Activated T-cell treated with anti-CD3 and anti-CD28 coated beads, Interleukin-2, amount 50 U/mL, for 4 hours (primary cell): ENCODE results near the gene KRT12. TPM values are rescaled to one million over a fixed set of nuclear protein-coding genes. Genes with fewer than 3 reads are reported as not detected.

Experiments used
- ATAC-seq, 2 donors: fragments of 200-7000 bp; cut with Tn5 transposase; one replicate each; pipeline ENCODE4 v1.10.0; 2021
- DNase-seq: peaks from one replicate; pipeline ENCODE4 v3.0.0-alpha.2; 2020
- H3K27me3 Mint-ChIP-seq: one replicate; pipeline ENCODE4 v1.8.0; 2021; ENCODE audit warnings: low read depth, mixed read lengths
- H3K36me3 Mint-ChIP-seq: one replicate; pipeline ENCODE4 v1.8.0; 2022; ENCODE audit warnings: mixed read lengths; ENCODE audit not compliant: insufficient read depth
- H3K4me1 Mint-ChIP-seq: one replicate; pipeline ENCODE4 v1.8.0; 2021; ENCODE audit warnings: low read depth, mixed read lengths
- H3K4me3 Mint-ChIP-seq: one replicate; pipeline ENCODE4 v1.8.0; 2021; ENCODE audit warnings: mild to moderate bottlenecking, moderate library complexity, mixed read lengths
- H3K9me3 Mint-ChIP-seq: one replicate; pipeline ENCODE4 v1.8.0; 2021; ENCODE audit warnings: mixed read lengths
- total RNA-seq, 3 donors: library from RNA; stranded (reverse); gene quantifications; one replicate each; pipeline ENCODE4 v1.2.1, GENCODE V29; 2021

The KRT12 gene
- total RNA-seq, 3 donors from 2014 or later, result not detected

DNA sequence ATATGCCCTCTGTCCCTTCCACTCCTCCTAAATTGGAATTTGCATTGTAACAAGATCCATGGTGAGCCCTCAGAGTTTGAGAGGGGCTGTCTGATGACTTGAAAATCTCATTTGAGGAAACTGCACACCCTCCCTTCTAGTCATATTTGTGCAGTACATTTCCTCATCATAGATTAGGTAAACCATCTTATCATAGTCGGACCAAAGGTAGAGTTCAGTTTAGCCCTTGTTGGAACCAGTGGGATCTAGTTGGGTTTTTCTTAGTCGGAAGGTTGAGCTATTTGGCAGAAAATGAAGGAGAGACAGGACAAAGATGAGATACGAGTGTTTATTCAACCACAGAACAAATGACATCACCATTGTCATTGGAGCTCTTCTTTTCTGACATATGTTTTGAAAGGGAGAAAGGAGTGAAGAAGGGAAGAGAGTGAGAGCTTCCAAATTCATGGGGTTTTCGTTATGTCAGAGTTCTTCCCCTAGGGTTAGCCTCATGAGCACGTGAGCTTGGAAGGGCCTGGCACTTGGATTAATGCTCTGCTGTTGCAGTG lies 33.9 kb upstream of the KRT12 start:
- H3K27me3 Mint-ChIP-seq, result peaks cover 23% of the 10 kb centered on the region
- no peak for ATAC-seq

DNA sequence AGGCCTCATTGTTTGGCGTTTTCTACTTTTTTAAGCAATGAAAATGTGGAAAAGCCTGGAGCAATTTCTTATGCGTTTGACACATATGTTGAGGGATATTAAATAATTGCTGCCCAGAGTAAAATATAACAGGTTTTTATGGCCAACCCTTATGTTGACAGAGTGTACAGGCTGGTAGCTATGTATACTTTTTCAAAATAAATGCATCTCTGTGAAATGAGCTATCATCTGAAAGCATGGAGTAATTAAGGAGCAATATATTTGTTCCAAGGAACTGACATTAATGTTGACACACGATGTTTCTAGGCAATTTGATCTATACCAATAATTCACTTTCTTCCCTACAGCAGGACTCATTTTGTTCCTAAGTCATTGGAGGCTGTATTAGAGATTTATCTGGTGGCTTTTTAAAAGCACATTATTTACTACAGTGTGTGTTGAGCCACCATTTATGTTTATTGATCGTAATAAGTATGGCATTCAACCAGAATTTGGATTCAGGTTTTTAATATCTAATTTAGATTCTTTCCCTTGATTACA lies 30.0 kb upstream of the KRT12 start:
- H3K9me3 Mint-ChIP-seq, result no peaks in the 10 kb centered on the region
- no peaks in the 10 kb centered on the region for H3K4me1 Mint-ChIP-seq
- H3K36me3 Mint-ChIP-seq, result no peaks in the 10 kb centered on the region
- H3K27me3 Mint-ChIP-seq, result peaks cover 32% of the 10 kb centered on the region
- ATAC-seq, result no peak
- no peak for DNase-seq
- no peak overlapping the region for H3K4me3 Mint-ChIP-seq

More for the DNA sequence above, 33.9 kb upstream of the KRT12 start:
- DNase-seq, result no peak
- no peak overlapping the region for H3K4me3 Mint-ChIP-seq
- no peaks in the 10 kb centered on the region for H3K36me3 Mint-ChIP-seq
- no peaks in the 10 kb centered on the region for H3K9me3 Mint-ChIP-seq
- H3K4me1 Mint-ChIP-seq, result no peaks in the 10 kb centered on the region

DNA sequence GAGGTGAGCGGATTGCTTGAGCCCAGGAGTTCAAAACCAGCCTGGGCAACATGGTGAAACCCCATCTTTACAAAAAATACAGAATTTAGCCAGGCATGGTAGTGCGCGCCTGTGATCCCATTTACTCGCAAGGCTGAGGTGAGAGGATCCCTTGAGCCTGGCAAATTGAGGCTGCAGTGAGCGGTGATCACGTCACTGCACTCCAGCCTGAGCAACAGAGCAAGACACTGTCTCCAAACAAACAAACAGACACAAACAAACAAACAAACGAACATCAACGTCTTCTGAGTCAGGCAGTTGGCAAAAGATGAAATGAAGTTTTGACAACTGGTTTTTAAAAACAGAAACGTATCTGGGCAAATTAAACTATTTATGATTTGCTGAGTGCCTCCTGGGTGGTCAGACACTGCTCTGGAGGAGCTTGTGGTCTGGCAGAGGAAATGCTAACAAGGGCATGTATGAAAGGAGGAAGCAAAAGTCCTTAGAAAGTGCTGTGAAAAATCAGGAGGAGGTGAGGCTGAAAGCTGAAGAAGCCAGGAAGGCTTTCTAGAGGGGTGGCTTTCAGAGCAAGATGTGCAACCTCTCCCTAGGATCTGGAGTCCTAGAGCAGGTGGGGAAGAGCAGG lies 28.2 kb upstream of the KRT12 start:
- Mint-ChIP-seq H3K36me3 (no peaks in the 10 kb centered on the region), H3K4me3 (no peak overlapping the region), H3K4me1 (no peaks in the 10 kb centered on the region), H3K9me3 (no peaks in the 10 kb centered on the region), H3K27me3 (peaks cover 29% of the 10 kb centered on the region)
- DNase-seq, result no peak
- ATAC-seq, result no peak

DNA sequence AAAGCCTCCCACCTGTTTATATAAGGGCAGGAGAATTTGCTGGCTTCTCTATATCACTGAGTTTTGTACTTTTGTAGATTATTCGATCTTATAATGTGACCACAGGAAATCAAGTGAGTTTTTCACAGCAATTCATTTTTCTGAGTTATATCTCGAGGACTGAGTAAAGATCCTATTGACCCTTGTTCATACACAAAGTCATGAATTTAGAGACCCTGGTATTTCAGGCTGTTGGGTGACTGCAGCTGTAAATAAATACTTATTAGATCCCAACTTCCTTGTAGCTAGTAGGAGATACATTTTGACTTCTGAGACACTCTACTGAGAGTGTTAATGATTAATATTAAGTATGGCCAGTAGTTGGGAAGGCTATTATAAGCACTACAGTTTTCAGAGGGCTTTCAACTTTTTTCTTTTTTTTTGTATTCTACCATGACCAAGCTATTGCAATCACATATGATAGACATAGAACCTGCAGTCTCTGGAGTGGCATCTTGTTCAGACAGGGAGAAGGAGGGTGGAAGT lies 21.2 kb upstream of the KRT12 start:
- H3K4me1 Mint-ChIP-seq, result no peaks in the 10 kb centered on the region
- ATAC-seq, result no peak
- no peak overlapping the region for H3K4me3 Mint-ChIP-seq
- H3K36me3 Mint-ChIP-seq, result no peaks in the 10 kb centered on the region
- peaks cover 42% of the 10 kb centered on the region for H3K27me3 Mint-ChIP-seq
- no peaks in the 10 kb centered on the region for H3K9me3 Mint-ChIP-seq
- DNase-seq, result no peak

DNA sequence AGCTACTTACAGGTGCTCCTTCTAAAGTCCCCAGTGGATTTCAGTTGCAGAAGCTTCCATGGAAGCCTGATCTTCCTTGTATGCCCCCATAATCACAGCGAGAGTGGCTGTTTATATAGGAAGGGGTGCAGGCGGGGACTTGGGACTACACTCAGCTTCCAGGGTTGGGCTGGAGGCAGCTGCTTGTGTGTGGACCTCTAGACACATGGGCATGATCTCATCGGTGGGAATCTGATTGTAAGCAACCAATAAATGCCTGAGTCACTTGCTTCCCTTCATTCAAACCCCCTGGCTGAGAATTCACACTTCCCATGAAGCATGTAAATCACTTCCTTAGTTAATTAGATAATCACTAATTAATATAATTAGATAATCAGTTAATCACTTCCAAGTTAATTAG lies 19.1 kb upstream of the KRT12 start:
- no peak for ATAC-seq
- H3K4me1 Mint-ChIP-seq, result no peaks in the 10 kb centered on the region
- peaks cover 33% of the 10 kb centered on the region for H3K27me3 Mint-ChIP-seq
- DNase-seq, result no peak
- no peaks in the 10 kb centered on the region for H3K9me3 Mint-ChIP-seq
- H3K4me3 Mint-ChIP-seq, result no peak overlapping the region
- H3K36me3 Mint-ChIP-seq, result no peaks in the 10 kb centered on the region

DNA sequence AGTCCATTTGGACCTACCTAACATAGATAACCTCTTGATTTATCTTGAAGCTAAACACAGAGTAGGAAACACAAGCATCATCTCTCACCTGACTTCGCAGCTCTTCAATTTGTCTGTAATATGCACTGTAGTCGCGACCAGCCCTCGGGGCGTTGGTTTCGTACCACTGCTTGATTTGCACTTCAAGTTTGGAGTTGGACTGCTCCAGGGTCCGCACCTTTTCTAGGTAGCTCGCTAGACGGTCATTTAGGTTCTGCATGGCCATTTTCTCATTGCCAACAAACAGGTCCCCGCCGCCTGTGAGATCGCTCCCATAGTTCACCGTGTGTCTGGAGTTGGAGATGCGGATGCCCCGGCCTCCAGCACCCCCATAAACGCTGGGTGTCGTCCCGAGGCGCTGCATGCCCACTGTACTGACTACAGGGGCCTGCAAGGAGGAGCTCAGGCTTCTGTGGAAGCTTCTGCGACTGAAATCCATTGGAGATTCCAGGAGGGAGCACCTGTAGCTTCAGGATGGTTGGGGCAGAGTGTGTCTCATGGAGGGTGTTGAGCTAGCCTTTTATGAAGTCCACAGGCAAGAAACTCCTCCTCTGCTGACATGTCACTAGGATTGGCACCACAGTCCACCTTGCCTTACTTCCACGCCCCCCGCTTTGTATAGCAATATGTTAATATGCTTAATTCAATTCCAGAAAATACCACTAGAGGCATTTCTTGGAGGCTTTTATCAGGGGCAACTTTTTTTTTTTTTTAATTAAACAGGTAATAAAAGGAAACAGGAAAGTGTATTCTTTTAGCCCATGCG lies 17.9 kb upstream of the KRT12 start, which contains the start of gene KRT20:
KRT20 (minus strand) TSS at position 535 of the 805 bp plus-strand sequence; CDS start at position 478, 57 bp downstream.
- Mint-ChIP-seq H3K27me3 (peaks cover 33% of the 10 kb centered on the region), H3K9me3 (no peaks in the 10 kb centered on the region), H3K36me3 (no peaks in the 10 kb centered on the region), H3K4me1 (no peaks in the 10 kb centered on the region), H3K4me3 (no peak within 1 kb of the TSS)
- ATAC-seq, result no peak
- no peak for DNase-seq

DNA sequence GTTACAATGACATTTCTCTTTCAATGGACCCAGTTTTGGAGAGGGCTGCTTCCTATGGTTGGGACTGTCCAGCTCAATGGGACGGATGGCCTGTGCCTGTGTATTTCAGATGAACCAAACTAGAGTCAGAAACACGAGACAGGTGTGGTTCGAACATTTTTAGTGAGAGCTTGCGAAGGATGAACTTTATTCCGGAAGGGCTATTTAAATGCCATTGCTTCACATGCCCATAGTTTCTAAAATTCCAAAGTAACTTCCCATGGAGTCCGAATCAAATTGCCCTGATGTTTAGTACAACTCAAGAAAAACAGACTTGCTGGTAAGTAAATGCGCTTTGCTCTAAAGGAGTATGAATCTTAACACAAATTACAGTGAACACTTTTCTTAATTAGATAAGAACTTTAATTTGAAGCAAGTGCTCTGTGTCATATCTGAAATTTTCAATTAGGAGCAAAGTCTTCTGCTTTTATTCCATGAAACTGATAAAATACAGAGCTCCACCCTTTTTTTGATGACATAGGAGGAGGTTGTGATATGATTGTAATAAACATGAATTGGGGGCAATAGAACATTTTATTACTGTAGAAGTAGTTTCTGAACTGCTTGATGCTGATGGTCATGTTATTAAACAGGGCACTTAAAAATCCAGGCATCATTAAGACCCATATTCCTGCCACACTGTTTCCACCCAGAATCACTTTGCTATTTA lies 16.8 kb upstream of the KRT12 start:
- no peak for ATAC-seq
- H3K27me3 Mint-ChIP-seq, result peaks cover 22% of the 10 kb centered on the region
- H3K9me3 Mint-ChIP-seq, result no peaks in the 10 kb centered on the region
- H3K4me3 Mint-ChIP-seq, result no peak overlapping the region
- DNase-seq, result no peak
- H3K4me1 Mint-ChIP-seq, result no peaks in the 10 kb centered on the region
- no peaks in the 10 kb centered on the region for H3K36me3 Mint-ChIP-seq

DNA sequence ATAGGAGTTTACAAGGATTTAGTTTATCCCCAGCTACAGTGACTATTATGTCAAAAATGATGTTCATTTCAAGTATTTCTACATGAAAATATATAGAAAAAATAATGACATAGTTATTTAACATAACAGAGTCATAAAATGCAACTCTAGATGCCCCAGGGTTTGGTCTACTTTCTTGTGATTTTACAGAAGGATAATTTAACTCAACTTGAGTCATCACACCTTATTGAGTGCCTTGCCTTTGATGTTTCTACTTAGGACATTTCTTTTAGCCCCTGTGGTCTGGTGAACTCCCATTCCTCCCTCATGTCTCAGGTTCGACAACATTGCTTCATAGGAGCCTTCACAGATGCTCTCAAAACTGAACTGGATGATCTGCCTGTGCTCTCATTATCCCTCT lies 16.0 kb upstream of the KRT12 start:
- no peaks in the 10 kb centered on the region for H3K9me3 Mint-ChIP-seq
- no peak for DNase-seq
- H3K27me3 Mint-ChIP-seq, result peaks cover 15% of the 10 kb centered on the region
- H3K4me1 Mint-ChIP-seq, result no peaks in the 10 kb centered on the region
- H3K4me3 Mint-ChIP-seq, result no peak overlapping the region
- H3K36me3 Mint-ChIP-seq, result no peaks in the 10 kb centered on the region
- no peak for ATAC-seq

DNA sequence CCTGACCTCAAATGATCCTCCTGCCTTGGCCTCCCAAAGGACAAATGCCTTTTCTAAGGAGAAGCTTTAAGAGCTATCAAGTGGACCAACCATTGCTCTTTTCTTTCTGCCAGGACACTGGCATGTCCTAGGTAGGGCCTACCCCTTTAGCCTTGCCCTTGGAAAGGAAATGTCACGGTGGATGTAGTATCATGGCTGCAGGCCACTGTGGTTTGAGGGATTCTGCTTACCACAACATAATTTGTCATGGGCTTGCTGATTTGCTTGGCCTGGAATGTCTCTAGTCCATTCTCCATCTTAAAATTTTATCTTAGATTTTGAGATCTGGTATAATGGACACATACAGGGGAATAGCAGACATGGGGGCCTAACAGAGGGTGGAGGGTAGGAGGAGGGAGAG lies 12.0 kb upstream of the KRT12 start:
- ATAC-seq, result no peak
- no peak for DNase-seq
- Mint-ChIP-seq H3K4me3 (no peak overlapping the region), H3K36me3 (no peaks in the 10 kb centered on the region), H3K4me1 (no peaks in the 10 kb centered on the region), H3K27me3 (peaks cover 6% of the 10 kb centered on the region), H3K9me3 (no peaks in the 10 kb centered on the region)

DNA sequence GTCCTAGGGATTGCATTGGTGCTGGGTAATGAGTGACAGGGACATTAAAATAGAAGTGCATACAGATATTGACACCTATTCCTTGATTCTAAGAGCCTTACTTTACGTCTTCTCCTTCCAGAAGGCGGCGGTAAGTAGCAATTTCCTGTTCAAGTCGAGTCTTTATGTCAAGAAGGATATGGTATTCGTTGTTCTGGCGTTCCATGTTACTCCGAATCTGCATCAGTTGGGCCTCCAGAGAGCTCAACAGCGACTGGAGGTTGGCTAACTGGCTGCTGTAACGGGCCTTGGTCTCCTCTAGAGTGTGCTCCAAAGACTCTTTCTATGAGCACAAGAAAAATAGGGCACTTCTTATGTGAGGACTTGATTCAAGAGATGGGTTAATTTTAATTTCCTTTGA lies 11.0 kb upstream of the KRT12 start:
- H3K36me3 Mint-ChIP-seq, result no peaks in the 10 kb centered on the region
- H3K4me3 Mint-ChIP-seq, result no peak overlapping the region
- ATAC-seq (no peak), DNase-seq (no peak)
- peaks cover 2% of the 10 kb centered on the region for H3K27me3 Mint-ChIP-seq
- H3K4me1 Mint-ChIP-seq, result no peaks in the 10 kb centered on the region
- H3K9me3 Mint-ChIP-seq, result no peaks in the 10 kb centered on the region

DNA sequence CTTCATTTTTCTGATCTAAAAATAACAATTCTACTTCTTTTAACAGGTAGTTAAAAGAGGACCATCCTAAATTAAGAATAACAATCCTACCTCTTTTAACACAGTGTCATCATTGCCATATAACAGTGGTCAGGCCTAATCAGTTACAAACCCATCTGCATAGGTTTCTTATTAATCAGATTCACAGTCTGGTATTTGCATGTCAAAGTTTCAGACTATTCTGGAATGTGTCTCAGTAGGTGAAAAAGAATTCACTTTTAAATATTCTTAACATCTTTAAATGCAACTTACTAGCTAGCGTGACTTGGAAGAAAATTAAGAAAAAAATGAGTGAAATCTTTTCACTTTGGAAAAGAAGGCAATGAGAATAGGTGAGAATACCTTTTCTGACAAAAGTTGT lies 6.8 kb upstream of the KRT12 start:
- Mint-ChIP-seq H3K27me3 (peaks cover 20% of the 10 kb centered on the region), H3K4me1 (no peaks in the 10 kb centered on the region), H3K4me3 (no peak overlapping the region), H3K9me3 (no peaks in the 10 kb centered on the region), H3K36me3 (no peaks in the 10 kb centered on the region)
- no peak for ATAC-seq
- DNase-seq, result no peak

DNA sequence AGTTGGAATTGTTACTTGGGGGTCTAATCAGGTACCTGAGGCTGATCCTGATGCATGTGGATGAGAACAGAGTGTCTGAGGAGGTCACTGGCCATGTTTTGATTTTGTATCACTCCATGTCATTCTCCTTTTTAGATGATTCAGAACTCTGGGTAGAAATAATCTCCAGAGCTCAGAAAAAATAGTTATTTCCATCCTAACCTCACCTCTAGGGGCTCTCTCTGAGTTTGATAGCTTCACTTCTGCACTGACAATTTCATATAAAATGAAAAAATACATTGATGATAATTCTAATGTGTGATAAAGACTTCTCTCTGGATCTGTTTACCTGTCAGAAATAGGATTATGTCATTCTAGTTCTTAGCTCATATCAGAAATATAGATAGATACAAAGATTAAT lies 6.2 kb upstream of the KRT12 start:
- ATAC-seq (no peak), DNase-seq (no peak)
- Mint-ChIP-seq H3K9me3 (no peaks in the 10 kb centered on the region), H3K4me3 (no peak overlapping the region), H3K4me1 (no peaks in the 10 kb centered on the region), H3K27me3 (peaks cover 21% of the 10 kb centered on the region), H3K36me3 (no peaks in the 10 kb centered on the region)

DNA sequence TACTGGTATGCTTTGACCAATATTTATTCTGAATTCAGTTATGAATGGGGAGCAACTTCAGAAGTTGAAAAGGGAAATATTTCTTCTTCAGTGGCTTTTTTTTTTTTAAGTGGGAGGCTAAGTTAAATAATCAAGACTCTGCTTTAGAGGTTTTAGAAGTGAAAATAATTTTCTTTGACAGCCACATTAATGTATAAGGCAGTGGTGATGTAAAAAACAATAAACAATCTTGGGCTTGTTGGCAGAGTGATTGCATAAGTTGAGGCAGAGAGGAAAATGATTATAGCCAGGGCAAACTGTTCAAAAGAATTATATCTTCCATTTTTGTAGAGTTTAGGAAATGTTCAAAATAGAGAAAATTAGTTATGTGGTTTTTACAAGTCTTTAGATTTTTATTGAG lies 5.4 kb upstream of the KRT12 start:
- Mint-ChIP-seq H3K27me3 (peaks cover 23% of the 10 kb centered on the region), H3K9me3 (no peaks in the 10 kb centered on the region), H3K4me3 (no peak overlapping the region), H3K4me1 (no peaks in the 10 kb centered on the region), H3K36me3 (no peaks in the 10 kb centered on the region)
- ATAC-seq (no peak), DNase-seq (no peak)

DNA sequence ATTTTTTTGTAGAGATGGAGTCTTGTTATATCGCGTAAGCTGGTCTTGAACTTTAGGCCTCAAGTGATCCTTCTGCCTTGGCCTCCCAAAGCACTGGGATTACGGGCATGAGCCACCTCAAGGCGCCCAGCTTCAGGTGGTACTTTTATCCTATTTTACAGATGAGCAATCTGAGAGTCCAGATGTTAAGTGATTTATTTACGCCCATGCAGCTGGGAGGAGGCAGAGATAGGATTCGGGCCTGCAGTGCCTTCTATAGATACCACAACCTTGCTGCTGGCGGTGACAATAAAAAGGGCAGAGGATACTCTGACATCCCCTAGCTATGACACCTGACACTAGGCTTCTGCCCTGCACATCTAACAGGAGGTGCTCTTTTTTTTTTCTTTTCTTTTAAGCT lies 4.3 kb upstream of the KRT12 start:
- Mint-ChIP-seq H3K4me1 (no peaks in the 10 kb centered on the region), H3K36me3 (no peaks in the 10 kb centered on the region), H3K4me3 (no peak overlapping the region), H3K9me3 (no peaks in the 10 kb centered on the region), H3K27me3 (peaks cover 29% of the 10 kb centered on the region)
- DNase-seq (no peak), ATAC-seq (no peak)
